ENCODE data around the gene ATRAID.
A peak's percentile ranks its signal among the peaks of the same experiment; 100 is the strongest.

ATRAID gene

DNA sequence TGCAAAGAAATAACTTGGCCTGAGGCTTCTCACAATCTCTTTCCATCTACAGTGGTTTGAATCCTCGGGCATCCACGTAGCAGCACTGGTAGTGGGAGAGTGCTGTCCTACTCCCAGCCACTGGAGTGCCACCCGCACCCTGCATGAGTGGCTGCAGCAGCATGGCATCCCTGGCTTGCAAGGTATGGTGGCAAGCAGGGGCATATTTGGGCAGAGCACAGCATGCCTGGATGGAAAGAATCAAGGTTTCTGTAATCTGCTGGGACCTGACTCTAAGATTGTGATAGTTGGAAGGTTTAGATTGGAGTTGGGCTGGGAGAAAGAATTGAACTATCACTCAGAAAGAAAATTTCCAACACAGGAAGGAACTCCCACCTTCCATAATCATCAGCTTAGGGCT, 9.3 kb downstream of the ATRAID start:
- no peak for DNase-seq

DNA sequence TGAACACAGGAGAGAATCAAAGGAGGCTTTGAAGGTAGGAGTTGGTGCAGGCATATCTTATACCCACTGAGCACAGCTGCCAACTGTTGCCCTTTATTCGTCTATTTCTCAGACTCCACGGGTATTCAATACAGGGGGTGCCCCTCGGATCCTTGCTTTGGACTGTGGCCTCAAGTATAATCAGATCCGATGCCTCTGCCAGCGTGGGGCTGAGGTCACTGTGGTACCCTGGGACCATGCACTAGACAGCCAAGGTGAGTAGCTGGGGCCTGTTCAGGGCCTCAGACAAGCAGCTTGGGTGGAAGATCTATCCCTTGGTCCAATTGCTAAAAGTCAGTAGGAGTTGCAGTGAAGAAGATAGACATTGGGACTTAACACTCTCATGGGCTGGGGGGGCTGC, 10.6 kb downstream of the ATRAID start:
- DNase-seq = no peak

- DNase-seq = no peak
These were observed 11.6 kb downstream of the ATRAID start for GRCh38 chr2:27223416-27223815.

GRCh38 chr2:27225526-27225925, 13.7 kb downstream of the ATRAID start:
- DNase-seq = no peak

DNA sequence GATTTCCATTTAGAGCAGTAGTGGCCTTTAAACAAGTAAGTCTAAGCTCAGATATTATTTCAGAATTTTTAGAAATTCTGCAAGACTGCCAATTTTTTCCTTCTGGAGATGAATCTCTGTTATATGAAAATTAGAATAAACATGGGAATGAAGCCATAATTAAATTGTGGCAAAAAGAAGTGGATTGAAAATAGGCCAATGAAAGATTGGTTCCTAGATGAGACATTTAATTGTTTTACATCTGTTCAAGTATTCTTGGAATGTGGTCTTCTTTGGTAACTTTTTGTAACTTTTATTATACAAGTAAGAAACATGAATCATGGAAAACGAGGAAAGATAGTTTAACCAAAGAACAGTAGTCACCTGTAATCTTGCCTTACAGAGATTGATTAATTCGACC, 15.7 kb downstream of the ATRAID start:
- DNase-seq = no peak

- no peak for DNase-seq
These were observed 20.1 kb downstream of the ATRAID start for GRCh38 chr2:27231921-27232320.

GRCh38 chr2:27233341-27233740, 21.5 kb downstream of the ATRAID start:
- no peak for DNase-seq

DNA sequence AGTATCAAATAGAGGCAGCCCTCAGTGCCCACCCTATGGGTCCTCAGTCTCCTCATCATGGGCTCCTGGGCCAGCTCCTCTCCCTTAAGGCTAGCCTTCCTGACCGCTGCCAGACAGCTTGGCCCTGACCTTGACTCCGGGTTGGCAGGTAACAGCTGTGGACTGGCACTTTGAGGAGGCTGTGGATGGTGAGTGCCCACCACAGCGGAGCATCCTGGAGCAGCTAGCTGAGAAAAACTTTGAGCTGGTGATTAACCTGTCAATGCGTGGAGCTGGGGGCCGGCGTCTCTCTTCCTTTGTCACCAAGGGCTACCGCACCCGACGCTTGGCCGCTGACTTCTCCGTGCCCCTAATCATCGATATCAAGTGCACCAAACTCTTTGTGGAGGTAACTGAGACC, 24.3 kb downstream of the ATRAID start:
- DNase-seq = no peak

DNA sequence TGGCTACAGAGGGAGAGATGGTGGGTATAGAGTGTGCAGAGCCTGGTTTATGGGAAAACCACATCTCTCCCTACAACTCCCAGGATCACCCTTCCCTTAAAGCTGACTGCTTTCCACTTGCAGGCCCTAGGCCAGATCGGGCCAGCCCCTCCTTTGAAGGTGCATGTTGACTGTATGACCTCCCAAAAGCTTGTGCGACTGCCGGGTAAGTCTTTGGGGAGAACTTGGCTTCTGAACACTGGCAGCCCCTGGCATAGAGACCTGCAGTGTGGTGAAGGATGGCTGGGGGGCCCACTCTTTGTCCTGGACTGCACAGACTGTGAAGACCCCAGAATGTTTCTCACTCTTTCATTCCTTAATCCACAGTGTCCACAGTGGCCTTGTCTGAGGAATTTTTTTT, 24.8 kb downstream of the ATRAID start:
- DNase-seq = no peak

GRCh38 chr2:27237341-27237945, 25.6 kb downstream of the ATRAID start:
- DNase-seq = no peak

- DNase-seq = no peak
These were observed 27.1 kb downstream of the ATRAID start for GRCh38 chr2:27238976-27239375.

DNA sequence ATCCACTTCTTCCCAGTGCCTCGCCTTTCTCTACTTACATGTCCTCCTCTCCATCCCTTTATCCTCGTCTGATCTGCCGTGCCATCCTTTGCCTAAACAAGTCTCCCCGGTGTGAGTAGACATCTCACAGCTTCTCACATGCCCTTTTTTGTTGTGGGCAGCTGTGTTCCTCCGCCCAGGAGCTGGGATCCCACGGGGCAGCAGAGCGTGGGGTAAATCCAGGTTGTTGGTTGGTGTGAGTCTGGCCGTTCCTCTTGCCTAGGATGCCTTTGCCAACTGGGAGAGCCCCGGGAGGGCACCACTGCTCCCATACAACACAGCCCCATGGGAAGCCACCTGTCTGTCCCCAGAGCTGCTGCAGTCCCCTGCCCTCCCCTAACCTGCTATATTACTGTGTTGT, 28.6 kb downstream of the ATRAID start:
- no peak for DNase-seq

GRCh38 chr2:27241761-27242613, 30.1 kb downstream of the ATRAID start:
- no peak for DNase-seq

GRCh38 chr2:27242614-27242951, 30.7 kb downstream of the ATRAID start:
- no peak for DNase-seq

GRCh38 chr2:27243391-27244130, 31.7 kb downstream of the ATRAID start:
- no peak for DNase-seq

- DNase-seq = no peak
These were observed 33.3 kb downstream of the ATRAID start for GRCh38 chr2:27245116-27245515.

DNA sequence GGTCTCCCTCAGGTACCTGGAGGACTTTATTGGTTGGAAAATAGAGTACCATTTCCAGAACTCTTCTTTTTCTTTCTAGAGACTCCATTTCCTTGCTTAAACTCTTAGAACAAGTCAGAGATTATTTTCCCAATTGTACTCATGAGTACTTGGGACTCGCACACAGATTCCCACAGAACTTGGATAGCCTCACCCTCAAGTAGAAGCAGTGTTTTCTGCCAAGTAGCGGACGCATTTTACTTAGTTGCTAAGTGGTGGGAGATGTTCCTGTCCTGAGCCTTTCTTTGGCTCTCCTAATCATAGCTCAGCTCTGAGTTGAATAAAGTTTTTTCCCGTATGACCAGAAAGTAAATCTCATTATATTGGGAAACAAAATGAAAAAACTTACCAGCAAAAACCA, 33.8 kb downstream of the ATRAID start:
- no peak for DNase-seq

- no peak for DNase-seq
These were observed 36.1 kb downstream of the ATRAID start for GRCh38 chr2:27247893-27248292.

DNA sequence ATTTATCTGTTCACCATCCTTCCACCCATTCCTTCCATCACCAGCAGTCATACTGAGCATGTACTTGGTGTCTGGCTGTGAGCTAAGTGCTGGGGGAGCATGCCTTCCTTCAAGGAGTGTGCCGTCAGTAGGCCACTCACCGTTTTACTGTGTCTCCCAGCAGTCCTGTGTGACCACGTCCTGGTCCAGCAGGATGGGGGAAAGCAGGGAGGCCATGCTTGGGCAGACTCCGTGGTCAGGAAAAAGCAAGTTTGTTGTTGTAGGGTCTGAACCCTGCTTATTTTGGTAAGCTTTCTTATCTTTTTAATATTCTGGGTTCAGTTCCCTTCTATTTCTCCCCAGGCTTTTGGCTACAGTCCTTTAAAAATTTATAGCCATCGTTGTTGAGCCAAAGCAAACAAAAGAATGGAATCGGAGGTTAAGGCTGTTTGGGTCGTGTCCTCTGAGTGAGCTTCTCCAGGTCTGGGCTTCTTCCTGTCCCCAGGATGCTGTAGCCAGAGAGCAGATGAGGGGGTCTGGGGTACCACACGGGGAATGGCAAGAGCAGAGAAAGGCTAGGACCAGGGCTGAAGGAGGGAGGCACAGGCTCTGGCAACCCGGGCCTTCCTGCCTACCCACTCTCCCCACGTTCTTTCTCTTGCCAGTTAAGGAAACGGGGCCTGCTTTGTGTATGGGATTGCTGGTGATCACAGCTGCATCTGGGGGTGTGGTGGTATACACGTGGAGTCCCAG, 37.5 kb downstream of the ATRAID start:
- no peak for DNase-seq

DNA sequence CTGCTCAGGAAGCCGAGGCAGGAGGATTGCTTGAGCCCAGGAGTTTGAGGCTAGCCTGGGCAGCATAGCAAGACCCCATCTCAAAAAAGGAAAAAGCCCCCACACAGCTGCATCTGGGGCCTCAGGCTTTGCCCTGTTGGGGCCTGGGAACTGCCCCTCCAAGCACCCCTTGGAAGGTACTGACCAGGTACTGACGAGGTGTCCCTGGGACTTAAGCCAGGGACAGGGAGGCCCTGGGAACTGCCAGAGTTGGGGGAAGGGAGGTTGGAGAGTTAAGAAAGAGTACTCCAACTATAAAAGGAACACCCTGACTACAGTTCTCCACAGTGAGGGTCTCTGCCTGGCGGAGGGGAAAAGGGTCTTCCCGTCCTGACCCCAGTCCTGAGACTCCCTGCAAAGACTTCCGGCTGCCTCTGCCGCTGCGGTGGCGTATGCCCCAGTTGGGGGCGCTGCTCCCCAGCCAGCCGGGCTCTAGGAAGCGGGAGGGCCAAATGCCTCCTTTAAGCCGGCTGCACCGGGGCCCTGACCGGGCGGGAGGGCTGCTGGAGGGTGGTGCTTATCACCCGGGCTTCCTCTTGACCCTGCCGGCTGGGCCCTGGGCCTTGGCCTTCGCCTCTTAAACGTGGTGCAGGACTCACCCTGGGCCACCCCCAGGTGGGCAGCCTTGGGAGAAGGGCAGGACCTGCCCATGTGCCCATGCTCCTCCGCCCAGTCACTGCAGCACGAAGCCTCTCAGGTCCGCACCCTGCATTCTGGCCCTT, 38.2 kb downstream of the ATRAID start:
- peak; percentile 22 for DNase-seq

DNA sequence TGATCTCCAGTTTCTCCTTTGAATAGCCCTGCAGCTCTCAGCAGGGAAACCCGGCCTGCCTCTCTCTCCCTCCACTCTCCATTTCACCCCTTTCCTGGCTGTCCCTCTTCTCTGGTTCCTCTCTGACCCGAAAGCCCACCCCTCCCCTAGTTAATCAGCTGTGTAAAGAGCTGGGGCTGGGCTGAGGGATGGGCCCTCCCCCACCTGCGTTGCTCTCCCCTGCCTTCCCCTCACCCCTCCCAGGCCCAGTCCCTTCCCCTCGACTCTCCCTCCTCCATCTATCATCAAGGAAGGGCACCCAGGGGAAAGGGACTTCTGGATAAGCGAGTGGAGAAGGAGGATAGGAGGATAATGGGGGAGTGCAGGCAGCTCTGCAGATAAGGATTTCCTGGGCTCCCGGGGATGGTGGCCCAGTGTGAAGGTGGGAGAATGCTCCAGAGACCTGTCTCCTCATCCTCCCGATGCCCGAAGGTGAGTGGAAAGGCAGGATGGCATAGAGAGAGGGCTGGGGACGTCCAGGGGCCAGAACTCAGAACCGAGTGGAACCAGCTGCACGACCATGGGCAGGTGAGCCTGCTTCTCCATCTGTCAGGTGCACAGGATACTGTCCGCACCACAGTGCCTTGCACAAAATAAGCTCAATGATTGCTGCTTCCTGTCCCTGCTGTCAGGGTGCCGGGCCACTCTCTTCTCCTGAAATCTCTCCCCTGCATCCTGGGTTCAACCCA, 39.0 kb downstream of the ATRAID start:
- no peak for DNase-seq

- no peak for DNase-seq
These were observed 39.9 kb downstream of the ATRAID start for GRCh38 chr2:27251766-27252165.
